BE2C (cell line): ENCODE results near the gene GNLY.

Experiments used
- DNase-seq: peaks from one replicate; pipeline ENCODE4 v3.0.0-alpha.2; 2020
- H3K27me3 ChIP-seq: fragments of 250-450 bp; sonication (Bioruptor Pico); 2 replicates; pipeline ENCODE4 v1.5.1; 2020; ENCODE audit warnings: mild to moderate bottlenecking
- H3K36me3 ChIP-seq: fragments of 250-450 bp; sonication (Bioruptor Pico); 2 replicates; pipeline ENCODE4 v1.5.1; 2020; ENCODE audit warnings: mild to moderate bottlenecking
- H3K4me1 ChIP-seq: fragments of 250-450 bp; sonication (Bioruptor Pico); 2 replicates; pipeline ENCODE4 v1.5.1; 2020
- H3K4me3 ChIP-seq: 2 replicates; pipeline ENCODE4 v1.5.1; 2011; ENCODE audit warnings: low read depth, low read length
- H3K9me3 ChIP-seq: fragments of 250-450 bp; sonication (Bioruptor Pico); 2 replicates; pipeline ENCODE4 v1.5.1; 2020
- TF ChIP-seq, protein P1 (sequence below): IDR thresholded peaks from 2 replicates; pipeline ENCODE4 v1.5.1; 2012; ENCODE audit warnings: mild to moderate bottlenecking, low read depth, low read length

The GNLY gene

DNA sequence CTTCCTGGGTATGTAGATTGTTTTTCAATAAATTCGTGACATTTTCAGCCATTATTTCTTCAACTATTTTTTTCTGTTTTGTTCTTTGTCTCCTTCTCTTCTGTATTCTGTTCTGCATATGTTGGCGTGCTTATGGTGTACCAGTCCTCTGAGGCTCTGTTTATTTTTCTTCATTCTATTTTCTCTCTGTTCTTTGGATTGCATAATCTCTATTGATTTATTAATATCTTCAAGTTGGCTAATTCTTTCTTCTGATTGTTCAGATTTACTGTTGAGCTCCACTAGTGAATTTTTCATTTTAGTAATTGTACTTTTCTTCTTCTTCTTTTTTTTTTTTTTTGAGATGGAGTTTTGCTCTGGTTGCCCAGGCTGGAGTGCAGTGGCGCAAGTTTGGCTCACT, 9.9 kb downstream of the GNLY start:
- Histone ChIP-seq H3K4me3 (no peak overlapping the region), H3K9me3 (no peaks in the 10 kb centered on the region), H3K4me1 (no peaks in the 10 kb centered on the region), H3K27me3 (no peaks in the 10 kb centered on the region), H3K36me3 (no peaks in the 10 kb centered on the region)
- no peak for DNase-seq
- TF ChIP-seq, protein P1, sequence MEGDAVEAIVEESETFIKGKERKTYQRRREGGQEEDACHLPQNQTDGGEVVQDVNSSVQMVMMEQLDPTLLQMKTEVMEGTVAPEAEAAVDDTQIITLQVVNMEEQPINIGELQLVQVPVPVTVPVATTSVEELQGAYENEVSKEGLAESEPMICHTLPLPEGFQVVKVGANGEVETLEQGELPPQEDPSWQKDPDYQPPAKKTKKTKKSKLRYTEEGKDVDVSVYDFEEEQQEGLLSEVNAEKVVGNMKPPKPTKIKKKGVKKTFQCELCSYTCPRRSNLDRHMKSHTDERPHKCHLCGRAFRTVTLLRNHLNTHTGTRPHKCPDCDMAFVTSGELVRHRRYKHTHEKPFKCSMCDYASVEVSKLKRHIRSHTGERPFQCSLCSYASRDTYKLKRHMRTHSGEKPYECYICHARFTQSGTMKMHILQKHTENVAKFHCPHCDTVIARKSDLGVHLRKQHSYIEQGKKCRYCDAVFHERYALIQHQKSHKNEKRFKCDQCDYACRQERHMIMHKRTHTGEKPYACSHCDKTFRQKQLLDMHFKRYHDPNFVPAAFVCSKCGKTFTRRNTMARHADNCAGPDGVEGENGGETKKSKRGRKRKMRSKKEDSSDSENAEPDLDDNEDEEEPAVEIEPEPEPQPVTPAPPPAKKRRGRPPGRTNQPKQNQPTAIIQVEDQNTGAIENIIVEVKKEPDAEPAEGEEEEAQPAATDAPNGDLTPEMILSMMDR = no peak

DNA sequence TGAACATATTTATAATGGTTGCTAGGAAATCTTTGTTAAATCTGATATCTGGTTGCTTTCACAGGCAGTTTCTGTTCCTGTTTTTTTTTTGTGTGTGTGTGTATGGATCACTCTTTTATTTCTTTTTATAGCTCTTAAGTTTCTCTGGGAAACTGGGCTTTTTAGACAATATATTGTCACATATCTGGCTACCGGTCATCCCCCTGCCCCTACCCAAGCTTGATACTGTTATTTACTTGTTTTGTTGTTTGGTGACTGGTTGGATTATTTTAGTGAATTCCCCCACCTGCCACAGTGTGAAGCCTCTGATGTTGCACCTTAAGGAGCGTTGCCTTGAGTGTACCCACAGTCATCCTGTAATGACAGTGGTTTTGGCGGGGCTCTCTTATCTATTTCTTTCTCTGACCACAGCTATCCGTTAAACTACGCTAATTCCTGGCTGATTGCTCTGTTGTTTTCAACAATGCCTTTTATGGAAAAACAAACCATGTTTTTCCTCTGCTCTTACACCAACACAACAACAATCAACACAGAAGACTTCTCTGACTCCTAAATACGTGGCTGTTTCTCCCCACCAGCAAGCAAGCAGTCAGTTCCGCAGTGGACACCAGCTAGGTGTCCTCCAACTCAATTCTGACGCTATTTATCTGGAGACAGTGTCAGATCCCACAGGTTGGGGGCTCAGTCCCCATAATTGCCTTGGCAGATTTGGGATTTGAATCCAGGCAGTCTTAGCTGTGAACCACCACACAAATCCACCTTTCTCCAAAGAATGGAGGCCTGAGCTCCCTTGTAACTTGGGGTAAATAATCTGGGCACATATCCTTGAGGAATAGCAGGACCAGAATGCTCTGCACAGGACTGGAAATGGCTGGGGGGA, 10.9 kb downstream of the GNLY start:
- Histone ChIP-seq H3K9me3 (no peaks in the 10 kb centered on the region), H3K4me1 (no peaks in the 10 kb centered on the region), H3K36me3 (no peaks in the 10 kb centered on the region), H3K4me3 (no peak overlapping the region), H3K27me3 (no peaks in the 10 kb centered on the region)
- DNase-seq = no peak
- TF ChIP-seq, protein P1 = no peak

DNA sequence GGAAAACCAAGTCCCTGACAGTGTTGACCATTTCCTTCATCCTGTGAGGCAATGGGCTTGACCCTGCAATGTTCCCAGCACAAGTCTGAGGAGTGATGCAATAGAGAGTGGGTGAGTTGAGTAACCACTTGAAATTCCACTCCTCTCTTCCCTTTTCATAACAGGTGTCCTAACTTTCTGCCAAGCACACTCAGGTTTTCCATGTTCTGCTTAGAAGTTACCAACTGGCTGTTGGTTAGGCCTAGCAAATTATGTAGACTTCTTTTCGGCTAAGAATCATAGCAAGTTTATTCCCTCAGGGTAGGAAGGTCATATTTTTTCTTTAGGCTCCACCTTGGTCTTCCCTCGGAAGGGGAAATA, 11.5 kb downstream of the GNLY start:
- no peaks in the 10 kb centered on the region for H3K9me3 ChIP-seq
- no peak for DNase-seq
- no peaks in the 10 kb centered on the region for H3K36me3 ChIP-seq
- H3K4me3 ChIP-seq = no peak overlapping the region
- H3K27me3 ChIP-seq = no peaks in the 10 kb centered on the region
- TF ChIP-seq, protein P1 = no peak
- H3K4me1 ChIP-seq = no peaks in the 10 kb centered on the region

DNA sequence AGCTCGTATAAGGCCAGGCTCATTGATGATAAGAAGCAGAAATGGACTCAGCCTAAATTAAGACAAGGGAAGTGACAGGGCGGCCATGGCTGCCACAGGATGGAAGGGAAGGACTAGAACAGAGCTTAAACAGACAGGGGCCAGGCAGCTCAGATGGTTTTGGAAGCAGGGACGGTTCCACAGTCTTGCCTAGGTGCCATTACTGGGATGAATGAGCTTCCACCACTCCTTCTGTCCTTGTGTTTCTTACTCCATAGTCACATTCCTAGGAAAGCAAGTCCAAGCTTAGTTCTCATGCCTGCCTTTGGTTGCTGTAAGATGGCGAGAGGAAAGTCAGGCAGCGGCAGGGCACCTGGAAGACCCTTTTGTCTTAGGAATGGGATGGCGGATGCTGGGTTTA, 11.9 kb downstream of the GNLY start:
- Histone ChIP-seq H3K4me3 (no peak overlapping the region), H3K4me1 (no peaks in the 10 kb centered on the region), H3K36me3 (no peaks in the 10 kb centered on the region), H3K27me3 (no peaks in the 10 kb centered on the region), H3K9me3 (no peaks in the 10 kb centered on the region)
- TF ChIP-seq, protein P1 = no peak
- no peak for DNase-seq

DNA sequence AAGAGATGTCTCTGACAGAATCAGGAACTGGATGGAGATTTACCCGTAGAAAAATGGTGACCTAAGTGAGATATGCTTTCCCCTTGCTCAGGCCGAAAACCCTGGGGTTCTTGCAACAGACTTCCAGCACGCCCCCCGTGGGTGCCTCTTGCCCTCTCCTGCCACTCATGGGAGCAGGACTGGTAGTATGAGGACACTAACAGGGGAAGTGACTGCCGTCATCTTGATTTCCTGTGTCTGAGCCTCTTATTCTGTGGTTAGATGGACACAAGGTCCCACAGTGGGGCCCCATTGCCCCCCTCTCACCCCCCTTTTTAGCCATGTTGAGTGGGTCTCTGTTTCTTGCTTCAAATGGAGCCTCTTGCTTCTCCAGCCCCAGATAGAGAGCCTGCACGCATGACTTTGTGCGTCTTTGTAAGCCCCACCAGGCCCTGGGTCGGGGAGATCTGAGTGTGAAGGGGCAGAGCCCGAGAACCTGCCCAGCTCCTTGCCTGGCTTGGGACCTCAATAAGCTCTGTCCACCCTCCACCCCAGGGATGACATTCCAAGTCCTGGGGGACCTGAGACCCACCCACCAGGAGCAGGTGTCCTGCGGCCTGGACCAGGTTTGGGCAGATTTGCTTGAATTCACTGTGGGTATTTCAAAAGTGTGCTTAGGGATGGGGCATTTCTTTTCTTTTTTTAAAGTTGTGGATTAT, 12.6 kb downstream of the GNLY start:
- no peak for DNase-seq

More for the DNA sequence above, 12.6 kb downstream of the GNLY start:
- no peak overlapping the region for H3K4me3 ChIP-seq
- no peaks in the 10 kb centered on the region for H3K9me3 ChIP-seq
- H3K4me1 ChIP-seq = no peaks in the 10 kb centered on the region
- TF ChIP-seq, protein P1 = no peak
- H3K27me3 ChIP-seq = no peaks in the 10 kb centered on the region
- H3K36me3 ChIP-seq = no peaks in the 10 kb centered on the region
